Tibial nerve (tissue), 4 donors: Measurements from ENCODE around the gene MRPL54.

ENCODE experiments used
- EP300 ChIP-seq, 2 donors: sonication (generic); formaldehyde crosslinking; IDR thresholded peaks; one replicate each; pipeline ENCODE4 v1.6.1; 2017; ENCODE audit warnings: antibody characterized with exemption in 2 of 2, mild to moderate bottlenecking in 1 of 2
- POLR2A ChIP-seq, 2 donors: fragments of 450-650 bp; IDR thresholded peaks; one replicate each; pipeline ENCODE4 v1.6.1; 2017; ENCODE audit warnings: antibody characterized with exemption in 2 of 2, mild to moderate bottlenecking in 2 of 2, moderate library complexity in 2 of 2
- TF ChIP-seq, protein P1 (sequence below), 5 experiments: fragments of 200-600 bp in 3 of 5; fragments of 450-650 bp in 2 of 5; sonication (generic) in 3 of 5; IDR thresholded peaks; one replicate each; pipeline ENCODE4 v1.5.1; 2016 to 2019; ENCODE audit warnings: antibody characterized with exemption in 5 of 5, mild to moderate bottlenecking in 3 of 5, moderate library complexity in 2 of 5

DNA sequence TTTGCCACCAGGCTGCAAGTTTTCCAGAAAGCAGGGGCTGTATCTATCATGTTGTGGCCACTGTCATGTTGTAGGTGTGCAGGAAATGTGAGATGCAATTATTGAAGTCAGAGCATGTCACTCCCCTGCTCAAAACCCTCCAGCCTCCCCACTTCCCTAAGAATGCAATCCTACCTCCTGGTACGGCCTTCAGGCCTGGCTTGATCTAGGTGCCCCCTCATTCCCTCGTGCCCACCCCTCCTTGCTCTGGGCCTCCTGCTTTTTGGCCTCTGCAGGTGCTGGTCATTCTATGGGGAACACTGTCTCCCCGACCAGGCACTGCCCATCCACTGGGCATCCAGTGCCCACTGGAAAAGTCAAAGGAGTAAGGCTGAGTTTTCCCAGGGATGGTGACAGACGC, 52.2 kb downstream of the MRPL54 start:
- TF ChIP-seq, protein P1, sequence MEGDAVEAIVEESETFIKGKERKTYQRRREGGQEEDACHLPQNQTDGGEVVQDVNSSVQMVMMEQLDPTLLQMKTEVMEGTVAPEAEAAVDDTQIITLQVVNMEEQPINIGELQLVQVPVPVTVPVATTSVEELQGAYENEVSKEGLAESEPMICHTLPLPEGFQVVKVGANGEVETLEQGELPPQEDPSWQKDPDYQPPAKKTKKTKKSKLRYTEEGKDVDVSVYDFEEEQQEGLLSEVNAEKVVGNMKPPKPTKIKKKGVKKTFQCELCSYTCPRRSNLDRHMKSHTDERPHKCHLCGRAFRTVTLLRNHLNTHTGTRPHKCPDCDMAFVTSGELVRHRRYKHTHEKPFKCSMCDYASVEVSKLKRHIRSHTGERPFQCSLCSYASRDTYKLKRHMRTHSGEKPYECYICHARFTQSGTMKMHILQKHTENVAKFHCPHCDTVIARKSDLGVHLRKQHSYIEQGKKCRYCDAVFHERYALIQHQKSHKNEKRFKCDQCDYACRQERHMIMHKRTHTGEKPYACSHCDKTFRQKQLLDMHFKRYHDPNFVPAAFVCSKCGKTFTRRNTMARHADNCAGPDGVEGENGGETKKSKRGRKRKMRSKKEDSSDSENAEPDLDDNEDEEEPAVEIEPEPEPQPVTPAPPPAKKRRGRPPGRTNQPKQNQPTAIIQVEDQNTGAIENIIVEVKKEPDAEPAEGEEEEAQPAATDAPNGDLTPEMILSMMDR (IDR thresholded peaks at IDR 0.05) = no peak
- TF ChIP-seq EP300 (IDR thresholded peaks at IDR 0.05) (no peak), POLR2A (IDR thresholded peaks at IDR 0.05) (no peak)
